Measurements from ENCODE around the gene MTMR10.

The MTMR10 gene

DNA sequence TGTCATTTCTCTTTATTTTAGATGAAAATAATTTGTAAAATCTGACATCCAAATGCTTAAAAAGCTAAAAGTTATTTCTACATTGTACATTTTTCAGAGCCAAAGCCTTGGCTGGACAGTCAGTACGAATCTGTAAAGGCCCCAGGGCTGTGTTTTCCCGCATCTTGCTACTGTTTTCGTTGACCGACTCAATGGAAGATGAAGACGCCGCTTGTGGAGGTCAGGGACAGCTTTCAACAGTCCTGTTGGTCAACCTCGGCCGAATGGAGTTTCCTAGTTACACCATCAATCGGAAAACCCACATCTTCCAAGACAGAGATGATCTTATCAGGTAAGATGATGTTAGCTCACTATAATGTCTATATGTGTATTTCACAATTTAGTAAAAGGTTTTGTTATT is 77.7 kb downstream of the MTMR10 start:
- TF ChIP-seq, protein P1, sequence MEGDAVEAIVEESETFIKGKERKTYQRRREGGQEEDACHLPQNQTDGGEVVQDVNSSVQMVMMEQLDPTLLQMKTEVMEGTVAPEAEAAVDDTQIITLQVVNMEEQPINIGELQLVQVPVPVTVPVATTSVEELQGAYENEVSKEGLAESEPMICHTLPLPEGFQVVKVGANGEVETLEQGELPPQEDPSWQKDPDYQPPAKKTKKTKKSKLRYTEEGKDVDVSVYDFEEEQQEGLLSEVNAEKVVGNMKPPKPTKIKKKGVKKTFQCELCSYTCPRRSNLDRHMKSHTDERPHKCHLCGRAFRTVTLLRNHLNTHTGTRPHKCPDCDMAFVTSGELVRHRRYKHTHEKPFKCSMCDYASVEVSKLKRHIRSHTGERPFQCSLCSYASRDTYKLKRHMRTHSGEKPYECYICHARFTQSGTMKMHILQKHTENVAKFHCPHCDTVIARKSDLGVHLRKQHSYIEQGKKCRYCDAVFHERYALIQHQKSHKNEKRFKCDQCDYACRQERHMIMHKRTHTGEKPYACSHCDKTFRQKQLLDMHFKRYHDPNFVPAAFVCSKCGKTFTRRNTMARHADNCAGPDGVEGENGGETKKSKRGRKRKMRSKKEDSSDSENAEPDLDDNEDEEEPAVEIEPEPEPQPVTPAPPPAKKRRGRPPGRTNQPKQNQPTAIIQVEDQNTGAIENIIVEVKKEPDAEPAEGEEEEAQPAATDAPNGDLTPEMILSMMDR (IDR thresholded peaks at IDR 0.05; ENCODE audit: borderline replicate concordance, extremely low read depth, low read length, poor library complexity, severe bottlenecking) = no peak
- no peak for TF ChIP-seq EZH2 (IDR thresholded peaks at IDR 0.05; ENCODE audit: borderline replicate concordance, low read depth, low read length, severe bottlenecking)
- Histone ChIP-seq H3K36me3 (ENCODE audit: insufficient read depth, low read length) (peaks cover 85% of the 10 kb centered on the region), H3K79me2 (ENCODE audit: insufficient read depth, low read length) (peaks cover 4% of the 10 kb centered on the region; the same call in 1 of the 2 replicates)

GRCh38 chr15:30906366-30906765 is 85.1 kb downstream of the MTMR10 start:
- Histone ChIP-seq H3K9ac (ENCODE audit: low read depth, low read length) (no peak overlapping the region), H3K4me2 (ENCODE audit: insufficient read depth, low read length) (no peak overlapping the region), H3K4me3 (ENCODE audit: low read depth in 1 of 2, low read length in 2 of 2) (no peak overlapping the region), H3K36me3 (ENCODE audit: insufficient read depth, low read length) (peaks cover 48% of the 10 kb centered on the region), H3K27me3 (ENCODE audit: insufficient read depth, low read length, poor library complexity) (no peaks in the 10 kb centered on the region), H4K20me1 (ENCODE audit: insufficient read depth, low read length) (no peaks in the 10 kb centered on the region), H3K79me2 (ENCODE audit: insufficient read depth, low read length) (peaks cover 19% of the 10 kb centered on the region), H2AFZ (ENCODE audit: low read depth, low read length) (no peak overlapping the region), H3K27ac (ENCODE audit: low read length) (no peak overlapping the region), H3K4me1 (ENCODE audit: insufficient read depth, low read length) (peaks cover 39% of the 10 kb centered on the region), H3K9me3 (ENCODE audit: insufficient read depth, low read length, severe bottlenecking) (no peaks in the 10 kb centered on the region)
- TF ChIP-seq, protein P1 (IDR thresholded peaks at IDR 0.05; ENCODE audit: borderline replicate concordance, extremely low read depth, low read length, poor library complexity, severe bottlenecking) = no peak
- TF ChIP-seq EZH2 (IDR thresholded peaks at IDR 0.05; ENCODE audit: borderline replicate concordance, low read depth, low read length, severe bottlenecking) = no peak
- DNase-seq (no peak), ATAC-seq (ENCODE audit: insufficient read depth, low read depth) (no peak)

More for the DNA sequence above, 77.7 kb downstream of the MTMR10 start:
- Histone ChIP-seq H4K20me1 (ENCODE audit: insufficient read depth, low read length) (peaks cover 6% of the 10 kb centered on the region; the same call in 1 of the 2 replicates), H3K4me2 (ENCODE audit: insufficient read depth, low read length) (no peak overlapping the region), H3K4me3 (ENCODE audit: low read depth in 1 of 2, low read length in 2 of 2) (no peak overlapping the region), H3K9ac (ENCODE audit: low read depth, low read length) (no peak overlapping the region), H3K27me3 (ENCODE audit: insufficient read depth, low read length, poor library complexity) (no peaks in the 10 kb centered on the region), H2AFZ (ENCODE audit: low read depth, low read length) (no peak overlapping the region), H3K4me1 (ENCODE audit: insufficient read depth, low read length) (no peaks in the 10 kb centered on the region), H3K27ac (ENCODE audit: low read length) (no peak overlapping the region), H3K9me3 (ENCODE audit: insufficient read depth, low read length, severe bottlenecking) (no peaks in the 10 kb centered on the region)
- ATAC-seq (ENCODE audit: insufficient read depth, low read depth) = no peak
- DNase-seq = no peak

GRCh38 chr15:30905821-30906220 is 85.6 kb downstream of the MTMR10 start:
- Histone ChIP-seq H3K9ac (ENCODE audit: low read depth, low read length) (no peak overlapping the region), H3K27me3 (ENCODE audit: insufficient read depth, low read length, poor library complexity) (no peaks in the 10 kb centered on the region), H3K4me3 (ENCODE audit: low read depth in 1 of 2, low read length in 2 of 2) (no peak overlapping the region), H3K36me3 (ENCODE audit: insufficient read depth, low read length) (peaks cover 52% of the 10 kb centered on the region), H2AFZ (ENCODE audit: low read depth, low read length) (no peak overlapping the region), H3K27ac (ENCODE audit: low read length) (no peak overlapping the region), H3K79me2 (ENCODE audit: insufficient read depth, low read length) (peaks cover 19% of the 10 kb centered on the region), H3K4me1 (ENCODE audit: insufficient read depth, low read length) (peaks cover 39% of the 10 kb centered on the region), H3K9me3 (ENCODE audit: insufficient read depth, low read length, severe bottlenecking) (no peaks in the 10 kb centered on the region), H4K20me1 (ENCODE audit: insufficient read depth, low read length) (no peaks in the 10 kb centered on the region), H3K4me2 (ENCODE audit: insufficient read depth, low read length) (0 out of 2 replicates have a peak overlapping the region, but pooled peaks have one; percentile 0)
- TF ChIP-seq, protein P1 (IDR thresholded peaks at IDR 0.05; ENCODE audit: borderline replicate concordance, extremely low read depth, low read length, poor library complexity, severe bottlenecking) = no peak
- TF ChIP-seq EZH2 (IDR thresholded peaks at IDR 0.05; ENCODE audit: borderline replicate concordance, low read depth, low read length, severe bottlenecking) = no peak
- no peak for ATAC-seq (ENCODE audit: insufficient read depth, low read depth)
- DNase-seq = no peak

Data from DND-41 (cell line).